Endothelial cell of umbilical vein (primary cell): ENCODE measurements around the gene COPE.

Experiments
- POLR2A ChIP-seq: IDR thresholded peaks from 2 replicates; pipeline ENCODE4 v1.6.1; 2012; ENCODE audit warnings: low read depth, mild to moderate bottlenecking, control low read depth, low read length
- TF ChIP-seq, protein P1 (sequence below), 2 donors: IDR thresholded peaks; 1 replicate in 1 of 2; 2 replicates in 1 of 2; pipeline ENCODE4 v1.5.1; 2011; ENCODE audit warnings: low read length in 2 of 2, mild to moderate bottlenecking in 2 of 2, moderate library complexity in 2 of 2, control low read depth in 1 of 2, inconsistent platforms in 1 of 2, low read depth in 1 of 2; ENCODE audit not compliant: insufficient read depth in 1 of 2; ENCODE audit errors: extremely low read depth in 1 of 2

DNA sequence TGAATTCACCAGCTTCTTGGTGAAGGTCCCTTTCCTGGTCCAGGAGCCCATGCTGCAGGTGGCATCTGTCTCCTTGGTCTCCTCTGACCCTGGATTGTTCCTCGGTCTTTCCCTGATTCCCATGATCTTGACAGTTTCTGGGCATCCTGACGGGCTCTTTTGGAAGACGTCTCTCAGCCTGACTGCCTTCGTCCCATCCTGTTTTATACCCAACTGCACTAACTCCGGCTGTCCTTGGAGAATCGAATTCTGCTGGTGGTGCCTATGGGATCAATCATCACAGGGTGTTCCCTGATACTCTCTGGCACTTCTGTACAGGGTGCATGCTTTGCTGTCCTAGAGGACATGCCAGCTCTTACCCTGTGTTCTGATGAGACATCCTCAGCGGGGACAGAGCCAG is 42.3 kb downstream of the COPE start:
- TF ChIP-seq POLR2A, result no peak
- TF ChIP-seq, protein P1, sequence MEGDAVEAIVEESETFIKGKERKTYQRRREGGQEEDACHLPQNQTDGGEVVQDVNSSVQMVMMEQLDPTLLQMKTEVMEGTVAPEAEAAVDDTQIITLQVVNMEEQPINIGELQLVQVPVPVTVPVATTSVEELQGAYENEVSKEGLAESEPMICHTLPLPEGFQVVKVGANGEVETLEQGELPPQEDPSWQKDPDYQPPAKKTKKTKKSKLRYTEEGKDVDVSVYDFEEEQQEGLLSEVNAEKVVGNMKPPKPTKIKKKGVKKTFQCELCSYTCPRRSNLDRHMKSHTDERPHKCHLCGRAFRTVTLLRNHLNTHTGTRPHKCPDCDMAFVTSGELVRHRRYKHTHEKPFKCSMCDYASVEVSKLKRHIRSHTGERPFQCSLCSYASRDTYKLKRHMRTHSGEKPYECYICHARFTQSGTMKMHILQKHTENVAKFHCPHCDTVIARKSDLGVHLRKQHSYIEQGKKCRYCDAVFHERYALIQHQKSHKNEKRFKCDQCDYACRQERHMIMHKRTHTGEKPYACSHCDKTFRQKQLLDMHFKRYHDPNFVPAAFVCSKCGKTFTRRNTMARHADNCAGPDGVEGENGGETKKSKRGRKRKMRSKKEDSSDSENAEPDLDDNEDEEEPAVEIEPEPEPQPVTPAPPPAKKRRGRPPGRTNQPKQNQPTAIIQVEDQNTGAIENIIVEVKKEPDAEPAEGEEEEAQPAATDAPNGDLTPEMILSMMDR (IDR thresholded peaks at IDR 0.05; ENCODE audit: extremely low read depth in 1 of 2, insufficient read depth in 1 of 2, low read depth in 1 of 2, low read length in 2 of 2), result no peak
